Measurements from ENCODE around the gene B4GALT6.
A peak's percentile ranks its signal among the peaks of the same experiment; 100 is the strongest.

B4GALT6 gene

DNA sequence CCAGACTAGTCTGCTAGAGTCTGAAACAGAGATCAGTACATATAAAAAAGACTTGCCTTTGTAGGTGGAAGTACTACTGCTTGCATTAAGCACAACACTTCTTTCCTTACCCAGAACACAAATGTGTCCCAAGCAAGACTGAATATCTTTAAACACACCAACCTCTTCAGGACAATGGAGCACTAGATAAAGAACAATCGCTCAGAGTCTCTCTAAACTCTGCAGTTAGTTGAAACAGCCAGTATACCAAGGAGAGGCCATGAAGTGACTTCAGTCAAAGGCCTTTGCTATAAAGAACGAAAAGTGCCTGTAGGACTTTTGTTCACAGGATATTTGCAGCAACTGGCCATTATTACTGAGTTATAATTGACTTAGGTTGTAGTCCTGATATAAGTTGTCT is 9.9 kb upstream of the B4GALT6 start:
- H3K4me3 ChIP-seq (ENCODE audit: low read depth, low read length), result no peak overlapping the region

DNA sequence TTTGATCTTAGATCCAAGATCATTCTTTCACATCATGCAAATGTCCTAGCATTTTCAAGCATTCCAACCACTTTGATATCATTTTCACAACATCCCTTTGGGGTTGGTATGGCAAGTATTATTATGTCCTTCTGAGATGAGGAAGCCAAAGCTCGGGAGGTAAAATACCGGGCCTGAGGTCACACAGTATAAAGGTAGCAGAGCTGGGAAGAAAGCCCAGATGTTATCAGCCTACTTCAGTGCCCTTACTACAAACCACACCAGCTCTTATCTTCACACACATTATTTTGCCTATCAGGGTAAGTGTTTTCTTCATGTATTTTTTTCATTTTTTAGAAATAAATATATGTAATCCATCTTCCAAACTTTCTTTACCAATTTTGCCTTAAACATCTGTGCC is 4.2 kb upstream of the B4GALT6 start:
- no peak overlapping the region for H3K4me3 ChIP-seq (ENCODE audit: low read depth, low read length)

DNA sequence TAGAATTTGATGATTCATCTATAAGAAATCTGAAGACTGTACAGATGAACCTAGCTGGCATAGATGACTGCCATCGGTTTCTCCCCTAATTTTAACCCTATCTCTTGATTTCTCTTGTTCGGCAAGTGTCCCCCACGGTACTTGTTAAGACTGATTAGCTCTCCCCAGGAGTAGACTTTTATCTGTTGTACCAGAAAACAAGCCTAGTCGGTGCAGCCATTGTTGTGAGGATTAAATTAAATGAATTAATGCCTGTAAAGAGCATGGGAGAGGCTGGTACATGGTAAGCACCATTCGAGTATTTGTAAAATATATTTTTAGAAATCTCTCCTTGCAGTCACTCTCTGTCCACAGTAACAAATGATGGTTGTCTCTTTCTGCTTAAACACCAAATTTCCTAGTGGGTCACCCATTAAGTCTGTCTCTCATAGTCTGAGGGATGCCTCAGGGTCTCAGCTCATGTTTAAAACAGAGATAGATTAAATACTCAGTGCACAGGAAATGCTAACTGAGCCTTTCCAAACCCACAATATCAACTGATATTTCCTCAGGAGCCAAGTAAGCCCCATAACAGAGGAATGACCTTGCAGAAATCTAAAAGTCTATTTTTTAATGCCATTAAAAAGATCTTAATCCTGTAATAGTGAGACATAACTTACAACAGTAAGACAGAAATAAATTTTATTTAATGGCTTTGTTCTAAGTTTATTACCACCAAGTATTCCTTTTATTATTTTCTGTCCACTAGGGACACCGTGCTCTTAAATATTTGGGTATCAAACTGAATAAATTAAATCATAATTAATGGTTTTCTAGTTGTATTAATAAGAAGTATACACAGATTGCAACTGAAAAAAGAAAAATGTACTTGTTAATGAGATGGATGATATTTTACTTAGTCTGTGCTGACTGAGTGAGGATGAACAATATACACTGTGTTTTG is 2.9 kb upstream of the B4GALT6 start:
- no peak overlapping the region for H3K4me3 ChIP-seq (ENCODE audit: low read depth, low read length)

DNA sequence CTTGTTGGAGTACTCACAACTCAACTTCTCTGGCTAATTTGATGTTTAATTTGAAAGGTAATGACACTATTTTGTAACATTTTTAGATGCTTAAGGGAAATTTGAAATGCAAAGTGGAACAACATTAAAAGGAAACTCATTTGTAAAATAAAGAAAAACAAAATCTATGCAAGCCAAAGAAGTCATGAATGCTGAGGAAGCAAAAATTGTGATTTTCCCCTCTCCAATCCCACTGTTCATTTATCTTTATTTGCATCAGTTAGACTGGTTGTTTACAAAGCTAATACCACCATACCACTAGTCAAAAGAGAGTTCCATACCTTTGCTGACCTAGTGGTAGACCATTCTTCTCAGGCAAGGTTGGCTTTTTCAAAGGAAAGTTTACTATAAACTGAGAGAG is 2.2 kb upstream of the B4GALT6 start:
- no peak overlapping the region for H3K4me3 ChIP-seq (ENCODE audit: low read depth, low read length)

DNA sequence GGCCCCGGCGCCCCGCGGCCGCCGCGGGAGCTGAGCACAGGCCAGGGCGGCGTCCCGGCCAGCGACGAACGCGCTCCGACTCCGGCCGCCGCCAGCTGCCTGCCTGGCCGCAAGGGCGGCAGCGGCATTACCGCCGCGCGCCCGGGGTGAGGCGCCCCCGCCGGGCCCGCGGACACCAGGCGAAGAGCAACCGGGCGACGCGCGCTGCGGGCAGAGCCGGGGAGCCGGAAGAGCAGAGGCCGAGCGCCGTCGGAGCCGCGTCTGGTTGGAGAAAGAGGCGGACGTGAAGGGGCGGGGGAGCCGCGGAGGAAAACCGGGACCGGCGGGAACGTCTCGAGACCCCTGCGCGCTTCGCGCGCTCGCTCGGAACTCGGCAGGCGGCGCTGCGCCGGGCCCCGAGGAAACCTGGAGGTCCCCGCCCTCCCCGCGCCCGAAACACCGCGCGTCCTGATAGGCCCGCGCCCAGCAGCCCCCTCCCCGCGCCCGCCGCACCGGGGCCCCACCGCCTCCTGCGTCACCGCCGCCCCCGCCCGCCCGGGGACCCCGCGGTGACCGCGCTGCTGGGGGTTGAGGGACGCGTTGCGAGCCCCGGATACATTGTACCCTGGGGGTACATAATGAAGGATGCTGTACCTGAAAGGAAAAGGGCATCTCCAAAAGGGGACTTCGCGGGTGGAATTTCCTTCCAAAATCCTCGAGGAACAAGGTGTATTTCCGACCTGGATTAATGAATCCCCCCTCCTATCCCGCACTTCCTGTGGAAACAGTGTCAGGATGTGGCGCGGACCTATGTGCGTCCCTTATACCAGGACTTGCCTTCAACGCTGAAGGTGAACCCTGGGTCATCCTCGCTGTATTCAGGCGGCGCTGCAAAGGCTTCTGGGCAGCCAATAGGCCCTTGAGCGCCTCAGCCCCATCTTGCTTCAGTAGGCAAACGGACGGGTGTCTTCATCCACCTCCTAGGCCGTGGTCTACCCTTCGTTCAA is 1.0 kb upstream of the B4GALT6 start:
- peak overlapping the region; percentile 79 for H3K4me3 ChIP-seq (ENCODE audit: low read depth, low read length)

DNA sequence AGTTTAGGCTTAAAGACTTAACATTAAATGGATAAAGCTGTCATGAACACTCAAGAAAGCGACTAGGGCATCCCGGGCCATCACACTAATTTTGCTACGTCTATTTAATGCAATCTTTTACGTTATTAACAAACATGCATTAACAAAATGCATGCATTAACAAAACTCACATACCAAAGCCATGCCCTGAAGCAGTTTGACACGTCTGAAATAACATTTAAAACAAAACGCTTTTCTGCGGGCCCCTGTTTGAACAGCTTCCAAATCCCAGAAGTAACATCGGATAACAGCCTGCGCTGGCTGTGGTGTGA is 458 bp downstream of the B4GALT6 start:
- peak overlapping the region; percentile 79 for H3K4me3 ChIP-seq (ENCODE audit: low read depth, low read length)

DNA sequence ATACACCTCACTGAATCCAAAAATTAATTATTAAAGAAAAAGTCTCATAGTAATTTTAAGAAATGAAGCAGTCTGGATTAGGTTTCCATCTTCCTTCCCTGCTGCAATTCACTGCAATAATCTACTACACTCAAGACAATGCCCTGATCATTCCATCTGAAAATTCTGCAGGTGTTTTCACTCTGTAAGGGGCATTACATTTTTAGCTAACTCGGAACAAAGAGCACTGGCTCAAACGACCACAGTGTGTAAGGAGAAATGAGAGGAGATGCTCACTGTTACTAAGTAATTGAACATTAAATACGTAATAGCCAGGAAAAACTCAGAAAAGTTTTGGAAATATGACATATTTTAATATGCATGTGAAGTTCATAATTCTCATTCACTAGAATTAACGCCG is 1.3 kb downstream of the B4GALT6 start:
- H3K4me3 ChIP-seq (ENCODE audit: low read depth, low read length), result peak overlapping the region; percentile 79

DNA sequence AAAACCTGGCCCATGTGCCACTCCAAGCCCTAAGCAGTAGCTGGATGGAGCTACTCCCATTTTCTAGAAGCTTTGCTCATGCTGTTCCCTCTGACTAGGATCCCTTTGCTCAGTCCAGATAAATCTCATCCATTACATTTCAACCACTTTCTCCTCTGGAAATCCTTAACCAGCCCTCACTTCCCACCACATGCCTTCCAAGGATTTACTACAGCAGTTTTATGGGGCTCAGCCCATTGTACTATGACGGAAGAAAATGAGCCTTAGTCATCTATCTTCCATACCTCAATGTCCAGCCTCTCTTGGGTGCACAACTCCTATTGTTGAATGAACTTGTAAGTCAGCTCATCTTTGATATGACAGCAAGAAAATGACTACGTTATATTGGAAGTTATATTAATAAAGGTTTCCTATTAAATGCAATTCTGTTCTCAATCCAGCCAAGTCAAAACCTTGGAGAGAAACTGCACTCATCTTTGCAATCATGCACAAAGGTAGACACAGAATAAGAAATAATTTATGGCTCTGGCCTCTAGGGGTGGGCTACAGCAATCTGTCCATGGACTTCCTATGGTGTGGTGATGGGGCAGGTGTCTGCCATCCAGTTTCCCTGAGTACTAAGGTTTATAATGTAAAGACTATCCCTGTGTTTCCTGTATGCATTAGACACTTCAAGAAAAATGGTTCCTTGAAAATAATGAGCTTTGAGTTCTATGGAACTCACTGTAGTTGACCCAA is 3.4 kb downstream of the B4GALT6 start:
- no peak overlapping the region for H3K4me3 ChIP-seq (ENCODE audit: low read depth, low read length)

DNA sequence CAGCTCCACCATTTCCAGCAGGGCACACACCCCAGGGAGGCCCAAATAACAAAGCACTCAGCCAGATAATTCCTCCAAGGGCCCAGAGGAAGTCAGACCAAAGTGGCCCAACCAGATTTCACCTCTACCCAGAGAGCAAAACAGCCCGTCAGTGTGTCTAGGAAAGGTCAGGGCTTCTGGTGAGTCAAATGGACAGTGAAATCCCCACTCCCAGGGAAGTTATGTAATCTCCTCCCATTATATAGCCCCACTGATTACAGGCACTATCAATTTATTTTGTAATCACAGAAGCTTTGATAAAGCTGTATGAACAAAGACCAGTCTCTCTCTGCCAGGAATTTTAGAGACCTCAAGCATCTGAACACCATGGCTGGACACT is 4.0 kb downstream of the B4GALT6 start:
- no peak overlapping the region for H3K4me3 ChIP-seq (ENCODE audit: low read depth, low read length)

DNA sequence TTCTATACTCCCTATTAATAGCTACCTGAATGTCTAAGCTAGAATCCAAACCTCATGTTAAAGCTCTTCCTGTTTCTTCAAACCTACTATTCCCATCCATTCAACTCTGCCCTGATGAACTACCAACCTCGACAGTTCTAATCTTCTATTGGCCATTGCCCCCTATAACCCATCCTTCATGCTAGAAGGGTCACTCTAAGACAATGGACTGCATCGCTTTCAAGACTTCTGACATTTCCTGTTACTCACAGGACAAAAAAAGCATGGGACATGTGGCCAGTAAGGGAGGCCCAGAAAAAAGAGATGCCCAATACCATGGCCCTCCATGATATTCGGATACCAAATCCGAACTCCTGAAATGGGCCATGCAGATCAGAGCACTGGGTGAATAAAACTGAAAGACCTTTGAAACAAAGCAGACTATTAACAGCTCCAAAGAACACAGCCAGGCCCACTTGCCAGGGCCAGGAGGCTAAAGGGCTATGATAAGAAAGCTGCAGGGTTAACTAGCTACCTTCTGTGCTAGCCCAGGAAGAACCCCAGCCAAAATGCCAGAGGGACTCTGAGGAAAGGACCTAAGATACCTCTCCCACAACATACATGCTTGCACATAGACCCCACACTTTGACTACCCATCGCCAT is 4.5 kb downstream of the B4GALT6 start:
- no peak overlapping the region for H3K4me3 ChIP-seq (ENCODE audit: low read depth, low read length)

DNA sequence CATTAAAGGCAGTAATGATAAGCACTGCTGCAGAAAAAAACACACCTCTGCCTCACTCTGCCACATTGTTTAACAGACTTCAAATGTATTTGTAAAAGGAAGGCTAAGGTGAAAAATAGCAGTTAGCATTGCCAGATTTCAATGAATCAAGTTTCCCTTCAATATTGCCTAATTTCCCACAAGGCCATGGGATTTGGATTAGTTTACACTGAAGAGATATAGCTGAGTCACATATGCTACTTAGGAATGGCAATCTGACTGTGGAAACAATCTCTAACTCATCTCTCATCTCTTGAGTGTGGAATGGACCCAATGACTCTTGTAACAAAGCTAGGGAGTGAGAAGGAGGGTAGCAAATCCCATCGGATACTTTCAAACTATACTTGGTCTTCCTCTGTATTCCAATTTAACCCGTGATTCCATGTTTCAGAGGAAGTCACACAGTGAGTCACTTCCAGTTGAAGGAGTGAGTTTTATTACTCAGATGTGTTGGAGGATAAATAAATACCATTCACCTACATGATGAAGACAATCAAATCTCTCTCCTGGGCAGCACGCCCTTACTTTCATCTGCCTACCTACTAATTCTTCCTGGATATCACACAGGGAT is 5.1 kb downstream of the B4GALT6 start:
- H3K4me3 ChIP-seq (ENCODE audit: low read depth, low read length), result no peak overlapping the region

DNA sequence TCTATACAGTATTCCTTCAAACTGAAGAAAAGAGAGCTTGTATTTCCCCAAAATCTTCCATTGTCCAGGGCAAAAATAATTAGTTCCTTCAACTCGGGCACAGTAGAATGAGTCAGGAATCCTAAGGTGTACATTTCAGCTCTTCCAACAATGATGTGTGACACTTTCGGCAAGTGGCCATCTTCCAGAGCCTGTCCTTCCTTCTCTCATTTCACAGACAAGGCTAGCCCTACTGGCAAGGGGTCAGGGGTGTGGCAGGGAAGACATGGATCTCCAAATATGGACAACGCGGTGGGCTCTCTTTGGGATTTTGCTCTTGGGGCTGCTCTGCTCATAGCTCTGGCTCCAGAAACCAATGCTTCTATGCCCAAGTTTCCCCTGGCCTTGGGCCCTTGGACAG is 6.0 kb downstream of the B4GALT6 start:
- no peak overlapping the region for H3K4me3 ChIP-seq (ENCODE audit: low read depth, low read length)

DNA sequence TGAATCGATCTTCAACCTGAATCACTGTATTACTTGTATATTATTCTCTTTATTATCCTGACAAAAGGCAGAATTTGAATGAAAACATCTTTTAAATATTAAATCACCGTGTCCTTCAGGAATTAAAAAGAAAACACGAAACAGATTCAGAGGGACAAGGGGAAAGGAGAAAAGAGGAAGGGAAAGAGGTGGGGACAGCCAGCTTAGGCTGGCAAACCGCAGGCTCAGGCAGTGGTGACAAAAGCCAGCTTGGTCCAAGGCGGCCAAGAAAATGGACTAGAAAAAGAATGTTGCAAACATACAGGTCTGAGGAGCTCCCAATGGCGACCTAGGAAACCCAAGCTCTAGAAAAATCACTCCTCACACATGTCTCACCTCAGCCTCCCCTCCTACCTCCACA is 6.8 kb downstream of the B4GALT6 start:
- no peak overlapping the region for H3K4me3 ChIP-seq (ENCODE audit: low read depth, low read length)

DNA sequence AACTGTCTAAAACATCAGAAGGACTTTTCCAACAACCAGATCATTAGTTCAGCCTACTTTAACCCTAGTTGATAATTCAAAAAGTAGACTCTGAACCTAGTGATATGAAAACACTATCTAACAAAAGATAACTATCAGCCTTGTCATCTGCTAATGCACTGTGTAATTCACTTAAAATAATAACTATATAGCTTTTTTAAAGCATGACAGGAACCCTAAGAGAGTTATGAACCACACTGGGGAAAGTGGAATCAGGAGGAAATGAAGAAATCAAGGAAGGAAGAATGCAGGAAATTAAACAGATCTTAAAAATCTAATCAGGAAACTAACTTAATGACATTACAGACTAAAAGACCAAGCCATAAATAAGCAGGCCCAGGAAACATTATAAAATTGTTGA is 9.0 kb downstream of the B4GALT6 start:
- no peak overlapping the region for H3K4me3 ChIP-seq (ENCODE audit: low read depth, low read length)

DNA sequence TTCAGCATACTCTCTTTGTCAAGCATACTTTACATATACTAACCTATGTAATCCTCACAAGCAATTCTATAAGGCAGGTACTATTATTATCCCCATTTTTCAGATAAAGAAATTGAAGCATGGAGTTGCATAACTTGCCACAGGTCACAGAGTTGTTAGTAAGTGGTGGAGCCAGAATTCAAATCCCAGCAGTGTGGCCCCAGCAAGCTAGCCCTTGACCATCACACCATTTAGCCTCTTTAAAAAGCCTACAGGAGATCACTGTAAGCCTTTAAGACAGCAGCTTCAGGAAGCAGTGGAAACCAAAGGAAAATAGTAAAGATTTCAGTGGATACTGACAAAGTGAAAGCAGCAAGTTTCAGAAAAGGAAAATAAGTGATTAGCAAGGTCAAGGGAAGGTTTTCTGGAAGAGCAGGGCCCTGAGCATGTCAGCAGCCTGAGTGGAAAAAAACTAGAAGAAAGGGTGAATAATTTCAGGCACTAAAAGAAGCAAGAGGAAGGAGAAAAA is 11.7 kb downstream of the B4GALT6 start:
- no peak overlapping the region for H3K4me3 ChIP-seq (ENCODE audit: low read depth, low read length)

DNA sequence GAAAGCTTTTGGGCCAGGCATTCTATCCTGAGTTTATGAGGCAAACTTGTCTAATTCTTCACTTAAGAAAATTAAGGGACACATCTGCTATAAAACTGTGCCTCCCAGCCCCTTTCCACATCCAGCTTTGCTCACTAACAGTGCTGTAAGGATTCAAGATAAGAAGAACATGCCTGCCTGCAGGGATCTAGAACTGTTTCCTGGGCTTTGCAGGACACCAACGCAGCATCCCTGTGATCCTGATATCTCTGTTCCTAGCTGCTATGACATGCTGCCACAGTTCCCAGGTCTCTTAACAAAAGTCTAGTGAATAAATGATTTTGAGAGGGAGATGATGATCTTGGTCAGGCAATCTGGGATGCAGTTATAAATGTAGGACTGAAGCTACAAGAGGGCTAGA is 12.4 kb downstream of the B4GALT6 start:
- no peak overlapping the region for H3K4me3 ChIP-seq (ENCODE audit: low read depth, low read length)

DNA sequence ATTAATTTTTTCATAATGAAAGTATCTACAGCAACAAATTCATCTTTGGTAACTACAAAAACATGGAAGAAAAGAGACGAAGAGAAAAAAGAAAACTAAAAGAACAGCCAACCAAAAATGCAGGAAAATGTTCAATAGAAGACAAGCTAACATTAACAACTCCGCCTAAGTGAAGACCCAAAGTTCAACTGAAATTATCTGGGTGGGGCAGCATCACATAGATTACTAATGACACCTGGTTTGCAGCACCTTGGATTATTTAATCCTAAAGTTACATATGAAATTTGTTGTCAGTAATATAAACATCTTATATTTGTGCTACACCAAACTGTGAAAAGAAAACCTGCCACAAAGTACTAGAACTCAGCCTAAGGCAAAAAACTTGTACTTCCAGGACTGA is 14.8 kb downstream of the B4GALT6 start:
- no peak overlapping the region for H3K4me3 ChIP-seq (ENCODE audit: low read depth, low read length)

DNA sequence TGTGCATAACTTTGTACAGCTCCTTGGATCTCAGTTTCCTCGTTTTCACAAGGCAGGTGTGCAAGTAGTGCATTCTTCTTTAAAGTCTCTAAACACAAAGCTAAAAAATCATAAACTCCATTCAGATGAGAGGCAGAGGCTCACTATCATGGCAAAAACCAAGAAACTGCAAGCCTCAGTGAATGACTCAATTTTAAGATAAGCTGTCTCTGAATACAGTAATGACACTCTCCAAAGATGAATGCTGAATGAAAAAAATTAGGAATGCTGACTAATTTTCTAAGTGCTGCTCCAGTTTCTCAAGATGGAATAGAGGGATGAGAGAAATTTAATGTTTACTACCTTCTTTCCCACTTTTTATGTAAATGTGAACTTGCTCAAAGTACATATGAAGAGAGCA is 17.2 kb downstream of the B4GALT6 start:
- no peak overlapping the region for H3K4me3 ChIP-seq (ENCODE audit: low read depth, low read length)

DNA sequence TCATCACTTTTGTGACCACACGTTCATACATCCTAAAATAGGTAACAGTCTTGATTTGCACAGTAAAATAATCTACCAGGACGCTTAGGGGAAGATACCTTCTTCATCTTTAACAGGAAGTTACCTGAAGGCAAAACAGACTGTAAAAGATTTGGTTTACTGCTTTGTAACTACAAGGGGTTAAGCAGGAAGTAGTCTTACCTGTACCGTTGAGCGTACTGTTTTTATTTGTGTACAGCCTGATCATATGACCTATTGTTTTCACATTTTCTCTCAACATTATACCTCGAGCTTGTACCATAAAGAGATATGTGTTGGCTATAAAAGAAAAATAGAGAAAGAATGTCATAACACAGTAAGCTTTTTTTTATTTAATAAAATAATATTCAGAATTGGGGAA is 18.3 kb downstream of the B4GALT6 start:
- no peak overlapping the region for H3K4me3 ChIP-seq (ENCODE audit: low read depth, low read length)

DNA sequence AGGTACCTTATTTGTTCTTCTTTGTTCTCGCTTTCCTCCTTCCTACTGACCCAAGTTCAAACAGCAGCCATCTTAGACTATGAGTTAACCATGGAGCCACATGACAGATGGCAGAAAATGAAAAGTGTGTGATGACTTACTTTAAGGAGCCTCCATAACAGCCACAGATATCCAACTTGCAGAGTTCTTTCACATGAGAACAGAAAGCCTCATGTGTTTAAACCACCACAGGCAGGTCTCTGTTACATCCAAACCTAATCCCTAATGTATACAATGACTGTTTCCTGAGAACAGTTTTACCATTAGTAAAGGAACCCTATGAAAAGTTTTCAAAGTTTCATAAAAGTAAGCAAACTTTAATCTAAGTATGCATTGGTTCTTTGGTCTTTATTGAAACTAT is 20.3 kb downstream of the B4GALT6 start:
- H3K4me3 ChIP-seq (ENCODE audit: low read depth, low read length), result no peak overlapping the region

Measured in iPS-11a (cell line).